OCI-LY7 (cell line): Measurements from ENCODE around the gene ATP6AP1. TPM values are rescaled to one million over a fixed set of nuclear protein-coding genes. Genes with fewer than 3 reads are reported as not detected.

Source experiments
- BruUV-seq: library from RNA; stranded (reverse); fragments of 400-500 nt; replicated peaks from 2 replicates; lab custom pipeline; 2021; lab: Mats Ljungman, UMichigan
- CTCF ChIA-PET: fragments of 300-600 bp; sonication (Branson Sonifier 250); formaldehyde crosslinking; loops from one replicate; lab custom pipeline; 2022; ENCODE audit warnings: antibody characterized with exemption; ENCODE audit not compliant: unreplicated experiment; lab: Charles Lee
- POLR2A ChIA-PET: fragments of 300-600 bp; sonication (Branson Sonifier 250); formaldehyde crosslinking; loops from one replicate; lab custom pipeline; 2022; ENCODE audit warnings: antibody characterized with exemption; lab: Charles Lee
- DNase-seq: peaks from one replicate; pipeline ENCODE4 v3.0.0-alpha.2; 2015; ENCODE audit warnings: low spot score
- H2AFZ ChIP-seq: fragments of 200-600 bp; sonication (generic), shearing (Covaris generic); 2 replicates; pipeline ENCODE4 v1.6.1; 2014; ENCODE audit warnings: mild to moderate bottlenecking, antibody characterized with exemption, low read length, moderate library complexity
- H3K27ac ChIP-seq: fragments of 200-600 bp; sonication (generic); 2 replicates; pipeline ENCODE4 v1.5.1; 2014; ENCODE audit warnings: mixed run types, low read depth, mild to moderate bottlenecking, moderate library complexity, low read length, inconsistent platforms; ENCODE audit not compliant: poor library complexity, severe bottlenecking
- H3K36me3 ChIP-seq: fragments of 200-600 bp; sonication (generic); 2 replicates; pipeline ENCODE4 v1.6.1; 2014; ENCODE audit warnings: mild to moderate bottlenecking, antibody characterized with exemption, low read length, moderate library complexity, mixed read lengths; ENCODE audit not compliant: insufficient read depth
- H3K4me1 ChIP-seq: fragments of 200-600 bp; sonication (generic); 2 replicates; pipeline ENCODE4 v1.5.1; 2014; ENCODE audit warnings: mild to moderate bottlenecking, low read length; ENCODE audit not compliant: insufficient read depth, poor library complexity, severe bottlenecking
- H3K4me2 ChIP-seq: fragments of 200-600 bp; sonication (generic); 2 replicates; pipeline ENCODE4 v1.6.1; 2014; ENCODE audit warnings: mild to moderate bottlenecking, low read length
- H3K4me3 ChIP-seq: fragments of 200-600 bp; sonication (generic); 2 replicates; pipeline ENCODE4 v1.5.1; 2014; ENCODE audit warnings: mild to moderate bottlenecking, low read depth, low read length; ENCODE audit not compliant: poor library complexity, severe bottlenecking
- H3K79me2 ChIP-seq: fragments of 200-600 bp; sonication (generic); 2 replicates; pipeline ENCODE4 v1.6.1; 2016; ENCODE audit warnings: low read depth, mild to moderate bottlenecking, low read length, moderate library complexity, mixed read lengths; ENCODE audit not compliant: insufficient read depth
- H3K9me2 ChIP-seq: fragments of 200-600 bp; sonication (generic); 2 replicates; pipeline ENCODE4 v1.6.1; 2016; ENCODE audit warnings: mild to moderate bottlenecking, low read length, mixed read lengths; ENCODE audit not compliant: insufficient read depth
- H3K9me3 ChIP-seq: fragments of 200-600 bp; sonication (generic); 2 replicates; pipeline ENCODE4 v1.6.1; 2014; ENCODE audit warnings: mild to moderate bottlenecking, mixed run types, low read length, mixed read lengths
- H4K20me1 ChIP-seq: fragments of 200-600 bp; sonication (generic); 2 replicates; pipeline ENCODE4 v1.6.1; 2014; ENCODE audit warnings: mild to moderate bottlenecking, antibody characterized with exemption, low read length, moderate library complexity, mixed read lengths; ENCODE audit not compliant: insufficient read depth
- CTCF ChIP-seq: fragments of 200-600 bp; sonication (generic); conservative IDR thresholded peaks from 2 replicates; pipeline ENCODE4 v1.5.1; 2014; ENCODE audit warnings: mild to moderate bottlenecking, antibody characterized with exemption, low read length, moderate library complexity, mixed read lengths
- EZH2phosphoT487 ChIP-seq: fragments of 200-600 bp; sonication (generic); IDR thresholded peaks from 2 replicates; pipeline ENCODE4 v1.6.1; 2018; ENCODE audit warnings: low read depth, borderline replicate concordance, mild to moderate bottlenecking, mixed run types, antibody characterized with exemption, low read length, moderate library complexity, mixed read lengths
- intact Hi-C: fragments of 100-400 bp; cut with micrococcal nuclease; formaldehyde crosslinking; loops from one replicate; pipeline ENCODE4 v1.10.0; 2022; ENCODE audit not compliant: unreplicated experiment
- microRNA-seq: library from miRNA; unstranded; fragments of <30 nt; microRNA quantifications from one replicate; pipeline ENCODE4 v1.2.0, GENCODE V29; 2022; ENCODE audit warnings: borderline replicate concordance
- small RNA-seq: library from RNA; depleted of rRNA; stranded (forward); fragments of <200 nt; gene quantifications from one replicate; pipeline ENCODE3, GENCODE V24; 2014
- total RNA-seq, 2 experiments: library from RNA; depleted of rRNA in 1 of 2; stranded (reverse); fragments of >200 nt in 1 of 2; shearing (Covaris generic) in 1 of 2; gene quantifications; 2 replicates each; pipeline ENCODE4 v1.2.3, GENCODE V29; 2014 to 2022

Gene ATP6AP1
- total RNA-seq, 2 experiments from 2014 or later, result 26.4 to 39.5 TPM

- Histone ChIP-seq H3K9me3 (no peaks in the 10 kb centered on the region), H2AFZ (no peak overlapping the region), H4K20me1 (no peaks in the 10 kb centered on the region), H3K4me3 (peak overlapping the region; percentile 98), H3K9me2 (no peaks in the 10 kb centered on the region), H3K27ac (peak overlapping the region; percentile 61), H3K79me2 (peaks cover 16% of the 10 kb centered on the region), H3K36me3 (peaks cover 27% of the 10 kb centered on the region), H3K4me2 (peak overlapping the region; percentile 79), H3K4me1 (peaks cover 61% of the 10 kb centered on the region)
- TF ChIP-seq EZH2phosphoT487 (no peak), CTCF (no peak)
- BruUV-seq, result no TSS peak
- DNase-seq, result no peak
- intact Hi-C loops, result loop anchor here (5.0 kb wide), 1 partner anchor 42 kb away; no protein-coding TSS in a partner anchor
- ChIA-PET POLR2A (interaction anchor here (0.6 to 1.2 kb wide), 3 partner anchors 9 to 42 kb away, joined by 7 to 9 read pairs (median 8); no protein-coding TSS in a partner anchor), CTCF (no interaction called here)
Measured at GRCh38 chrX:154485150-154486051, 56.9 kb downstream of the ATP6AP1 start.

- H4K20me1 ChIP-seq, result no peaks in the 10 kb centered on the region
- no TSS peak for BruUV-seq
- peaks cover 27% of the 10 kb centered on the region for H3K36me3 ChIP-seq
- ChIA-PET POLR2A (interaction anchor here (1.2 kb wide), 1 partner anchor 41 kb away, joined by 8 read pairs; no protein-coding TSS in a partner anchor), CTCF (no interaction called here)
- intact Hi-C loops, result loop anchor here (5.0 kb wide), 1 partner anchor 41 kb away; no protein-coding TSS in a partner anchor
- peaks cover 54% of the 10 kb centered on the region for H3K4me1 ChIP-seq
- no peaks in the 10 kb centered on the region for H3K9me2 ChIP-seq
- H3K9me3 ChIP-seq, result no peaks in the 10 kb centered on the region
- peak overlapping the region; percentile 98 for H3K4me3 ChIP-seq
- H3K79me2 ChIP-seq, result peaks cover 16% of the 10 kb centered on the region
- peak overlapping the region; percentile 61 for H3K27ac ChIP-seq
- peak; percentile 47 for DNase-seq
- no peak overlapping the region for H2AFZ ChIP-seq
- peak overlapping the region; percentile 79 for H3K4me2 ChIP-seq
- TF ChIP-seq EZH2phosphoT487, result no peak
- TF ChIP-seq CTCF, result no peak
Measured at GRCh38 chrX:154486052-154486395, 57.5 kb downstream of the ATP6AP1 start.

Small RNA genes within 50 kb of the gene (microRNA-seq; reads per million reads assigned to microRNA genes)
- not detected for gene MIR6858

Small RNA genes within 50 kb of the gene (small RNA-seq; reads per million reads assigned to genes)
- not detected for gene MIR6858
- gene SNORA70, result not detected

Other genes with a start within 250 kb of the ATP6AP1 start
- gene OPN1MW, start 246.1 kb upstream of the ATP6AP1 start, total RNA-seq (2014; rRNA removed; shearing (Covaris generic)), result not detected in 2 replicates
- not detected in 2 replicates for gene OPN1MW, start 246.1 kb upstream of the ATP6AP1 start, total RNA-seq (2022)
- gene OPN1MW2, start 208.9 kb upstream of the ATP6AP1 start, total RNA-seq (2014; rRNA removed; shearing (Covaris generic)), result not detected in 2 replicates
- not detected in 2 replicates for gene OPN1MW2, start 208.9 kb upstream of the ATP6AP1 start, total RNA-seq (2022)
- not detected in 2 replicates for gene OPN1MW3, start 171.1 kb upstream of the ATP6AP1 start, total RNA-seq (2014; rRNA removed; shearing (Covaris generic))
- not detected in 2 replicates for gene OPN1MW3, start 171.1 kb upstream of the ATP6AP1 start, total RNA-seq (2022)
- gene TEX28, start 133.6 kb upstream of the ATP6AP1 start, total RNA-seq (2014; rRNA removed; shearing (Covaris generic)), result not detected in 2 replicates
- not detected in 2 replicates for gene TEX28, start 133.6 kb upstream of the ATP6AP1 start, total RNA-seq (2022)
- 0.06 TPM in 1 of 2 replicates, not detected in the other for gene TKTL1, start 132.9 kb upstream of the ATP6AP1 start, total RNA-seq (2014; rRNA removed; shearing (Covaris generic))
- 0.78 TPM in 1 of 2 replicates, not detected in the other for gene TKTL1, start 132.9 kb upstream of the ATP6AP1 start, total RNA-seq (2022)
- gene FLNA, start 54.0 kb upstream of the ATP6AP1 start, total RNA-seq (2014; rRNA removed; shearing (Covaris generic)), result 78.8 and 91.2 TPM in 2 replicates
- 96.9 and 97.7 TPM in 2 replicates for gene FLNA, start 54.0 kb upstream of the ATP6AP1 start, total RNA-seq (2022)
- gene EMD, start 49.4 kb upstream of the ATP6AP1 start, total RNA-seq (2014; rRNA removed; shearing (Covaris generic)), result 25.3 and 35.4 TPM in 2 replicates
- 64.1 and 64.6 TPM in 2 replicates for gene EMD, start 49.4 kb upstream of the ATP6AP1 start, total RNA-seq (2022)
- 4,261 and 4,291 TPM in 2 replicates for gene RPL10, start 30.3 kb upstream of the ATP6AP1 start, total RNA-seq (2014; rRNA removed; shearing (Covaris generic))
- 2,447 and 2,466 TPM in 2 replicates for gene RPL10, start 30.3 kb upstream of the ATP6AP1 start, total RNA-seq (2022)
- 13.4 and 23.1 TPM in 2 replicates for gene DNASE1L1, start 19.4 kb upstream of the ATP6AP1 start, total RNA-seq (2014; rRNA removed; shearing (Covaris generic))
- 21.5 and 30.1 TPM in 2 replicates for gene DNASE1L1, start 19.4 kb upstream of the ATP6AP1 start, total RNA-seq (2022)
- gene TAFAZZIN, start 17.1 kb upstream of the ATP6AP1 start, total RNA-seq (2014; rRNA removed; shearing (Covaris generic)), result 74.2 and 94.5 TPM in 2 replicates
- 85.3 and 104 TPM in 2 replicates for gene TAFAZZIN, start 17.1 kb upstream of the ATP6AP1 start, total RNA-seq (2022)
- gene GDI1, start 8.5 kb downstream of the ATP6AP1 start, total RNA-seq (2014; rRNA removed; shearing (Covaris generic)), result 101 and 103 TPM in 2 replicates
- gene GDI1, start 8.5 kb downstream of the ATP6AP1 start, total RNA-seq (2022), result 76.6 and 93.6 TPM in 2 replicates
- gene FAM50A, start 15.5 kb downstream of the ATP6AP1 start, total RNA-seq (2014; rRNA removed; shearing (Covaris generic)), result 28.1 and 30.8 TPM in 2 replicates
- 49.0 and 55.1 TPM in 2 replicates for gene FAM50A, start 15.5 kb downstream of the ATP6AP1 start, total RNA-seq (2022)
- gene PLXNA3, start 29.6 kb downstream of the ATP6AP1 start, total RNA-seq (2014; rRNA removed; shearing (Covaris generic)), result 0.28 and 5.6 TPM in 2 replicates
- gene PLXNA3, start 29.6 kb downstream of the ATP6AP1 start, total RNA-seq (2022), result 5.2 and 8.0 TPM in 2 replicates
- gene LAGE3, start 50.6 kb downstream of the ATP6AP1 start, total RNA-seq (2014; rRNA removed; shearing (Covaris generic)), result 53.2 and 70.1 TPM in 2 replicates
- gene LAGE3, start 50.6 kb downstream of the ATP6AP1 start, total RNA-seq (2022), result 31.3 and 40.6 TPM in 2 replicates
- 76.0 and 89.9 TPM in 2 replicates for gene UBL4A, start 57.9 kb downstream of the ATP6AP1 start, total RNA-seq (2014; rRNA removed; shearing (Covaris generic))
- 49.4 and 49.7 TPM in 2 replicates for gene UBL4A, start 57.9 kb downstream of the ATP6AP1 start, total RNA-seq (2022)
- gene SLC10A3, start 62.0 kb downstream of the ATP6AP1 start, total RNA-seq (2014; rRNA removed; shearing (Covaris generic)), result 12.4 and 14.1 TPM in 2 replicates
- 12.7 and 15.6 TPM in 2 replicates for gene SLC10A3, start 62.0 kb downstream of the ATP6AP1 start, total RNA-seq (2022)
- 15.3 and 16.4 TPM in 2 replicates for gene FAM3A, start 87.6 kb downstream of the ATP6AP1 start, total RNA-seq (2014; rRNA removed; shearing (Covaris generic))
- gene FAM3A, start 87.6 kb downstream of the ATP6AP1 start, total RNA-seq (2022), result 21.9 and 24.6 TPM in 2 replicates
- 21.6 and 26.1 TPM in 2 replicates for gene G6PD, start 118.2 kb downstream of the ATP6AP1 start, total RNA-seq (2014; rRNA removed; shearing (Covaris generic))
- 40.9 and 47.1 TPM in 2 replicates for gene G6PD, start 118.2 kb downstream of the ATP6AP1 start, total RNA-seq (2022)
- gene IKBKG, start 118.9 kb downstream of the ATP6AP1 start, total RNA-seq (2014; rRNA removed; shearing (Covaris generic)), result 9.9 and 14.3 TPM in 2 replicates
- gene IKBKG, start 118.9 kb downstream of the ATP6AP1 start, total RNA-seq (2022), result 31.6 and 34.4 TPM in 2 replicates
- gene CTAG1A, start 156.5 kb downstream of the ATP6AP1 start, total RNA-seq (2014; rRNA removed; shearing (Covaris generic)), result 0.36 TPM in 1 of 2 replicates, not detected in the other
- gene CTAG1A, start 156.5 kb downstream of the ATP6AP1 start, total RNA-seq (2022), result not detected in 2 replicates
- not detected in 2 replicates for gene CTAG1B, start 190.6 kb downstream of the ATP6AP1 start, total RNA-seq (2014; rRNA removed; shearing (Covaris generic))
- gene CTAG1B, start 190.6 kb downstream of the ATP6AP1 start, total RNA-seq (2022), result not detected in 2 replicates
- gene CTAG2, start 224.9 kb downstream of the ATP6AP1 start, total RNA-seq (2014; rRNA removed; shearing (Covaris generic)), result not detected in 2 replicates
- not detected in 2 replicates for gene CTAG2, start 224.9 kb downstream of the ATP6AP1 start, total RNA-seq (2022)